Measurements from ENCODE around the gene TFF3. TPM values are rescaled to one million over a fixed set of nuclear protein-coding genes. Genes with fewer than 3 reads are reported as not detected.

Gene TFF3
- total and polyA plus RNA-seq, 2 of the 13 experiments (the other 11 are each of a cell fraction or from before 2014, with no cell fraction given), result 14.2 to 26.9 TPM

- TF ChIP-seq FOXO4 (CRISPR knock-in tag; conservative IDR thresholded peaks at IDR 0.05), result no peak
- no peak for TF ChIP-seq SUZ12 (IDR thresholded peaks at IDR 0.05; ENCODE audit: low read depth, low read length)
- no peak for TF ChIP-seq ZNF674 (CRISPR knock-in tag; IDR thresholded peaks at IDR 0.05; ENCODE audit: low read depth)
- TF ChIP-seq POGK (CRISPR knock-in tag; conservative IDR thresholded peaks at IDR 0.05), result no peak
- TF ChIP-seq MTF1 (CRISPR knock-in tag; IDR thresholded peaks at IDR 0.05), result no peak
- no peak for TF ChIP-seq ZMYM2 (CRISPR knock-in tag; IDR thresholded peaks at IDR 0.05)
Measured at GRCh38 chr21:42324896-42325295, 9.7 kb upstream of the TFF3 start (continued).

GRCh38 chr21:42321845-42322244 lies 6.6 kb upstream of the TFF3 start:
- intact Hi-C loops (cut with micrococcal nuclease; ENCODE audit: unreplicated experiment), result no loop called here
- H3K27ac ChIP-seq (ENCODE audit: extremely low read length, insufficient read depth, low read length), result no peak overlapping the region
- H3K4me2 ChIP-seq (ENCODE audit: low read depth, low read length), result no peak overlapping the region
- ChIA-PET POLR2A (no interaction called here), CTCF (ENCODE audit: low intra/inter-chr PET ratio, low total read pairs) (interaction anchor here (0.6 kb wide), 1 partner anchor 53 kb away, joined by 3 read pairs; no protein-coding TSS in a partner anchor)
- no peak overlapping the region for H2AFZ ChIP-seq (ENCODE audit: low read length)
- H4K20me1 ChIP-seq (ENCODE audit: insufficient read depth, low read length), result no peaks in the 10 kb centered on the region
- in situ Hi-C loops (cut with HindIII; ENCODE audit: extremely low pct_ligation_motif_present, low pct_unique_long_range_greater_than_20kb), result no loop called here
- no peak for TF ChIP-seq ZBTB40 (IDR thresholded peaks at IDR 0.05)
- TF ChIP-seq ZBTB40 (CRISPR knock-in tag; IDR thresholded peaks at IDR 0.05), result no peak
- H3K36me3 ChIP-seq (replicated peaks in 1 of 2; ENCODE audit: control insufficient read depth in 1 of 2, insufficient read depth in 2 of 2, low read length in 2 of 2), result no peaks in the 10 kb centered on the region
- no peaks in the 10 kb centered on the region for H3K9me3 ChIP-seq (ENCODE audit: low read length)
- H3K4me3 ChIP-seq (replicated peaks in 1 of 3; ENCODE audit: insufficient read depth in 1 of 3, low read depth in 2 of 3, low read length in 3 of 3), result no peak overlapping the region
- no CpG with 5 or more reads among the region's 4 CpGs for WGBS (ENCODE audit: low lambda C conversion rate)
- ATAC-seq, result no peak
- peaks cover 1 to 14% of the 10 kb centered on the region in 2 experiments; a peak in 4 of 5 replicates for H3K27me3 ChIP-seq (ENCODE audit: control insufficient read depth in 1 of 2, insufficient read depth in 2 of 2, low read length in 2 of 2)
- DNase-seq (ENCODE audit: low spot score), result no peak
- H3K4me1 ChIP-seq (ENCODE audit: insufficient read depth, low read length), result no peaks in the 10 kb centered on the region; the same call in 1 of the 2 replicates
- no peak overlapping the region for H3K9ac ChIP-seq (ENCODE audit: insufficient read depth, low read depth, low read length)
- FAIRE-seq, result no peak
- no TSS peak for BruUV-seq (replicated peaks)
- no peaks in the 10 kb centered on the region for H3K79me2 ChIP-seq (ENCODE audit: insufficient read depth, low read length)
